K562 (cell line): Measurements from ENCODE around the gene PDGFD. TPM values are rescaled to one million over a fixed set of nuclear protein-coding genes. Genes with fewer than 3 reads are reported as not detected.

Experiments used
- ATAC-seq: fragments of 200-7000 bp; cut with Tn5 transposase; 3 replicates; pipeline ENCODE4 v1.9.1; 2020; ENCODE audit warnings: moderate library complexity
- BruUV-seq: library from RNA; stranded (reverse); fragments of 400-500 nt; replicated peaks from 2 replicates; lab custom pipeline; 2021; lab: Mats Ljungman, UMichigan
- CTCF ChIA-PET: fragments of 300-600 bp; formaldehyde crosslinking; extraction: SDS; loops from one replicate; lab custom pipeline; 2021; ENCODE audit warnings: low intra/inter-chr PET ratio; lab: Yijun Ruan, JAX
- POLR2A ChIA-PET: fragments of 300-600, 350-650 bp; sonication (Branson Sonifier 250); formaldehyde crosslinking; extraction: SDS; loops from one replicate; lab custom pipeline; 2021; ENCODE audit warnings: antibody characterized with exemption, inconsistent platforms; lab: Yijun Ruan, JAX
- DNase-seq, 4 experiments: peaks; one replicate each; pipeline versions ENCODE4 v3.0.0 to v3.0.0-alpha.2; 2011 to 2018; ENCODE audit warnings: low spot score in 3 of 4, mixed read lengths in 3 of 4; ENCODE audit errors: extremely low read depth in 1 of 4
- FAIRE-seq: peaks from 2 replicates; lab custom pipeline; 2011; peaks lifted over from hg19 to GRCh38; lab: Jason Lieb, UNC
- H2AFZ ChIP-seq: 2 replicates; pipeline ENCODE4 v1.6.0; 2011; ENCODE audit warnings: low read depth, low read length, control low read depth, inconsistent platforms
- H3K27ac ChIP-seq: fragments of 200-600 bp; 3 replicates; pipeline ENCODE4 v1.8.0; 2011; ENCODE audit warnings: low read depth, mild to moderate bottlenecking, control low read depth, inconsistent platforms, low read length, moderate library complexity, mixed read lengths; ENCODE audit errors: extremely low read depth
- H3K27me3 ChIP-seq, 2 experiments: fragments of 300-600 bp in 1 of 2; 2 replicates in 1 of 2; 3 replicates in 1 of 2; pipeline versions ENCODE4 v1.6.0 to v1.8.0; 2011; ENCODE audit warnings: inconsistent platforms in 2 of 2, low read length in 2 of 2, mild to moderate bottlenecking in 1 of 2, mixed read lengths in 1 of 2, moderate library complexity in 1 of 2; ENCODE audit not compliant: control insufficient read depth in 2 of 2, insufficient read depth in 2 of 2
- H3K36me3 ChIP-seq: fragments of 300-600 bp; 3 replicates; pipeline ENCODE4 v1.8.0; 2011; ENCODE audit warnings: mild to moderate bottlenecking, low read length, inconsistent platforms; ENCODE audit not compliant: control insufficient read depth, insufficient read depth
- H3K4me1 ChIP-seq, 2 experiments: fragments of 200-600 bp in 1 of 2; replicated peaks in 1 of 2; 2 replicates in 1 of 2; 3 replicates in 1 of 2; pipeline versions ENCODE4 v1.5.1 to v1.8.0; 2011; ENCODE audit warnings: inconsistent platforms in 2 of 2, low read length in 2 of 2, mild to moderate bottlenecking in 1 of 2, mixed read lengths in 1 of 2, moderate library complexity in 1 of 2; ENCODE audit not compliant: control insufficient read depth in 2 of 2, insufficient read depth in 2 of 2
- H3K4me2 ChIP-seq: 2 replicates; pipeline ENCODE4 v1.6.1; 2011; ENCODE audit warnings: low read length, control low read depth, inconsistent platforms, mixed read lengths; ENCODE audit not compliant: insufficient read depth
- H3K4me3 ChIP-seq: fragments of 200-600 bp; sonication (generic), shearing (Covaris generic); 2 replicates; pipeline ENCODE4 v1.5.1; 2016; ENCODE audit warnings: control low read depth, inconsistent platforms
- H3K79me2 ChIP-seq: fragments of 200-600 bp; 3 replicates; pipeline ENCODE4 v1.8.0; 2011; ENCODE audit warnings: low read length, inconsistent platforms; ENCODE audit not compliant: control insufficient read depth, insufficient read depth
- H3K9ac ChIP-seq, 2 experiments: 2 replicates each; pipeline versions ENCODE4 v1.6.0 to v1.6.1; 2011; ENCODE audit warnings: low read depth in 2 of 2, low read length in 2 of 2, control low read depth in 1 of 2, inconsistent platforms in 1 of 2, mild to moderate bottlenecking in 1 of 2, mixed read lengths in 1 of 2; ENCODE audit not compliant: insufficient read depth in 1 of 2
- H3K9me1 ChIP-seq: one replicate; pipeline ENCODE4 v1.6.0; 2011; ENCODE audit warnings: inconsistent platforms, mild to moderate bottlenecking, low read length, moderate library complexity; ENCODE audit not compliant: control insufficient read depth, insufficient read depth
- H3K9me3 ChIP-seq: replicated peaks from 2 replicates; pipeline ENCODE4 v1.5.1; 2011; ENCODE audit warnings: low read depth, low read length, inconsistent platforms; ENCODE audit not compliant: control insufficient read depth, insufficient read depth
- H4K20me1 ChIP-seq: replicated peaks from 2 replicates; pipeline ENCODE4 v1.6.1; 2011; ENCODE audit warnings: low read length, inconsistent platforms, mixed read lengths; ENCODE audit not compliant: control insufficient read depth, insufficient read depth
- ATF4 ChIP-seq: fragments of 450-650 bp; formaldehyde crosslinking; IDR thresholded peaks from 2 replicates; pipeline ENCODE4 v1.4.0; 2022; ENCODE audit warnings: mild to moderate bottlenecking, moderate library complexity
- DIDO1 ChIP-seq: fragments of 450-650 bp; IDR thresholded peaks from 2 replicates; pipeline ENCODE4 v1.6.1; 2016; ENCODE audit warnings: low read depth, missing biosample characterization, missing genetic modification characterization
- FOXM1 ChIP-seq, 2 experiments: fragments of 450-650 bp in 1 of 2; sonication (generic) in 1 of 2; formaldehyde crosslinking in 1 of 2; IDR thresholded peaks; 2 replicates each; pipeline versions ENCODE4 v1.6.1 to v1.9.0; 2017 to 2022; ENCODE audit warnings: low read depth in 2 of 2, mild to moderate bottlenecking in 2 of 2, missing genetic modification reagents in 1 of 2, moderate library complexity in 1 of 2
- NR3C1 ChIP-seq: sonication (generic); formaldehyde crosslinking; IDR thresholded peaks from 2 replicates; pipeline ENCODE4 v1.8.1; 2022; ENCODE audit warnings: missing genetic modification reagents
- THRAP3 ChIP-seq: fragments of 450-650 bp; IDR thresholded peaks from 2 replicates; pipeline ENCODE4 v1.6.1; 2016; ENCODE audit warnings: mild to moderate bottlenecking, inconsistent platforms, borderline replicate concordance
- VEZF1 ChIP-seq: fragments of 200-800 bp; sonication (Bioruptor generic); IDR thresholded peaks from 2 replicates; pipeline ENCODE4 v1.6.1; 2017; ENCODE audit warnings: missing genetic modification characterization, missing compliant biosample characterization
- ZNF165 ChIP-seq: fragments of 250-450 bp; sonication (Bioruptor Pico); IDR thresholded peaks from 2 replicates; pipeline ENCODE4 v1.4.0; 2020; ENCODE audit warnings: borderline replicate concordance
- WGBS: fragments of 100-300 bp; shearing (Covaris generic); methylation state at CpG from one replicate; pipeline ENCODE4 v1.1.6; 2016; ENCODE audit warnings: low coverage, mixed read lengths; ENCODE audit not compliant: insufficient coverage; ENCODE audit errors: missing lambda C conversion rate; 5-methylcytosine and 5-hydroxymethylcytosine counted together
- in situ Hi-C: fragments of 300-500 bp; cut with MboI; formaldehyde crosslinking; loops from 4 replicates; pipeline ENCODE4 v1.15.0; 2018; ENCODE audit warnings: inconsistent platforms, mixed read lengths
- intact Hi-C: fragments of 100-400 bp; cut with micrococcal nuclease; formaldehyde crosslinking; loops from 2 replicates; pipeline ENCODE4 v1.14.2; 2022
- polyA plus RNA-seq, 8 experiments: library from polyadenylated mRNA; depleted of rRNA in 4 of 8; stranded (reverse) in 5 of 8; unstranded in 3 of 8; fragments of >200 nt; fragmentation: Nextera tagmentation in 2 of 8; fragmentation: Illumina TruSeq in 1 of 8; extraction: Ambion mirVana in 2 of 8; extraction: Trizol in 1 of 8; gene quantifications; 2 replicates each; pipeline versions ENCODE4 v1.2.1 to v1.2.3, GENCODE V29; 2011 to 2014; ENCODE audit warnings: inconsistent platforms in 1 of 8, missing spikeins in 1 of 8
- total RNA-seq, 7 experiments: library from RNA; depleted of rRNA in 6 of 7; stranded (reverse); fragments of >200 nt in 6 of 7; fragmentation: Illumina TruSeq in 2 of 7; extraction: Trizol in 2 of 7; gene quantifications; 2 replicates each; pipeline versions ENCODE4 v1.2.1 to v1.2.3, GENCODE V29; 2011 to 2021; ENCODE audit warnings: low replicate concordance in 1 of 7
- TF ChIP-seq, protein P1 (sequence below): sonication (generic); formaldehyde crosslinking; IDR thresholded peaks from 2 replicates; pipeline ENCODE4 v1.8.0; 2022; ENCODE audit warnings: mild to moderate bottlenecking, missing genetic modification reagents
- TF ChIP-seq, protein P2 (sequence below): IDR thresholded peaks from 2 replicates; pipeline ENCODE4 v1.6.1; 2011; ENCODE audit not compliant: insufficient read length; ENCODE audit errors: extremely low read depth
- TF ChIP-seq, protein P3 (sequence below): sonication (generic); formaldehyde crosslinking; IDR thresholded peaks from 2 replicates; pipeline ENCODE4 v1.8.1; 2023; ENCODE audit warnings: mild to moderate bottlenecking, missing genetic modification reagents

Gene PDGFD
- total and polyA plus RNA-seq, 9 of the 15 experiments (the other 6 are each of a cell fraction or from before 2014, with no cell fraction given) = 0.11 TPM; not detected in 8

GRCh38 chr11:104000798-104001197 lies 163.1 kb downstream of the PDGFD start:
- in situ Hi-C loops = no loop called here
- Histone ChIP-seq H3K9ac (no peak overlapping the region), H3K27ac (no peak overlapping the region), H3K36me3 (no peaks in the 10 kb centered on the region), H4K20me1 (no peaks in the 10 kb centered on the region), H3K4me3 (no peak overlapping the region), H3K4me2 (no peak overlapping the region), H3K9me1 (no peaks in the 10 kb centered on the region), H3K4me1 (no peaks in the 10 kb centered on the region), H3K79me2 (no peaks in the 10 kb centered on the region), H3K9me3 (peaks cover 3% of the 10 kb centered on the region; the same call in 1 of the 2 replicates), H3K27me3 (no peaks in the 10 kb centered on the region), H2AFZ (no peak overlapping the region)
- ChIA-PET CTCF (no interaction called here), POLR2A (no interaction called here)
- intact Hi-C loops = no loop called here
- no TSS peak for BruUV-seq
- DNase-seq (no peak), FAIRE-seq (no peak), ATAC-seq (no peak)
- WGBS = 0% methylated on average over 5 of the region's 5 CpGs
- TF ChIP-seq ZNF165 (CRISPR knock-in tag) = no peak
- no peak for TF ChIP-seq FOXM1 (IDR thresholded peaks at IDR 0.05; ENCODE audit: low read depth)
- TF ChIP-seq FOXM1 (CRISPR knock-in tag; IDR thresholded peaks at IDR 0.05; ENCODE audit: low read depth) = no peak
- TF ChIP-seq, protein P1, sequence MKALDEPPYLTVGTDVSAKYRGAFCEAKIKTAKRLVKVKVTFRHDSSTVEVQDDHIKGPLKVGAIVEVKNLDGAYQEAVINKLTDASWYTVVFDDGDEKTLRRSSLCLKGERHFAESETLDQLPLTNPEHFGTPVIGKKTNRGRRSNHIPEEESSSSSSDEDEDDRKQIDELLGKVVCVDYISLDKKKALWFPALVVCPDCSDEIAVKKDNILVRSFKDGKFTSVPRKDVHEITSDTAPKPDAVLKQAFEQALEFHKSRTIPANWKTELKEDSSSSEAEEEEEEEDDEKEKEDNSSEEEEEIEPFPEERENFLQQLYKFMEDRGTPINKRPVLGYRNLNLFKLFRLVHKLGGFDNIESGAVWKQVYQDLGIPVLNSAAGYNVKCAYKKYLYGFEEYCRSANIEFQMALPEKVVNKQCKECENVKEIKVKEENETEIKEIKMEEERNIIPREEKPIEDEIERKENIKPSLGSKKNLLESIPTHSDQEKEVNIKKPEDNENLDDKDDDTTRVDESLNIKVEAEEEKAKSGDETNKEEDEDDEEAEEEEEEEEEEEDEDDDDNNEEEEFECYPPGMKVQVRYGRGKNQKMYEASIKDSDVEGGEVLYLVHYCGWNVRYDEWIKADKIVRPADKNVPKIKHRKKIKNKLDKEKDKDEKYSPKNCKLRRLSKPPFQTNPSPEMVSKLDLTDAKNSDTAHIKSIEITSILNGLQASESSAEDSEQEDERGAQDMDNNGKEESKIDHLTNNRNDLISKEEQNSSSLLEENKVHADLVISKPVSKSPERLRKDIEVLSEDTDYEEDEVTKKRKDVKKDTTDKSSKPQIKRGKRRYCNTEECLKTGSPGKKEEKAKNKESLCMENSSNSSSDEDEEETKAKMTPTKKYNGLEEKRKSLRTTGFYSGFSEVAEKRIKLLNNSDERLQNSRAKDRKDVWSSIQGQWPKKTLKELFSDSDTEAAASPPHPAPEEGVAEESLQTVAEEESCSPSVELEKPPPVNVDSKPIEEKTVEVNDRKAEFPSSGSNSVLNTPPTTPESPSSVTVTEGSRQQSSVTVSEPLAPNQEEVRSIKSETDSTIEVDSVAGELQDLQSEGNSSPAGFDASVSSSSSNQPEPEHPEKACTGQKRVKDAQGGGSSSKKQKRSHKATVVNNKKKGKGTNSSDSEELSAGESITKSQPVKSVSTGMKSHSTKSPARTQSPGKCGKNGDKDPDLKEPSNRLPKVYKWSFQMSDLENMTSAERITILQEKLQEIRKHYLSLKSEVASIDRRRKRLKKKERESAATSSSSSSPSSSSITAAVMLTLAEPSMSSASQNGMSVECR (CRISPR knock-in tag) = no peak
- no peak for TF ChIP-seq ATF4 (CRISPR knock-in tag)
- no peak for TF ChIP-seq THRAP3
- no peak for TF ChIP-seq VEZF1
- TF ChIP-seq, protein P2, sequence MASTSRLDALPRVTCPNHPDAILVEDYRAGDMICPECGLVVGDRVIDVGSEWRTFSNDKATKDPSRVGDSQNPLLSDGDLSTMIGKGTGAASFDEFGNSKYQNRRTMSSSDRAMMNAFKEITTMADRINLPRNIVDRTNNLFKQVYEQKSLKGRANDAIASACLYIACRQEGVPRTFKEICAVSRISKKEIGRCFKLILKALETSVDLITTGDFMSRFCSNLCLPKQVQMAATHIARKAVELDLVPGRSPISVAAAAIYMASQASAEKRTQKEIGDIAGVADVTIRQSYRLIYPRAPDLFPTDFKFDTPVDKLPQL = no peak
- no peak for TF ChIP-seq DIDO1 (tag)
- TF ChIP-seq NR3C1 (CRISPR knock-in tag) = no peak
- TF ChIP-seq, protein P3, sequence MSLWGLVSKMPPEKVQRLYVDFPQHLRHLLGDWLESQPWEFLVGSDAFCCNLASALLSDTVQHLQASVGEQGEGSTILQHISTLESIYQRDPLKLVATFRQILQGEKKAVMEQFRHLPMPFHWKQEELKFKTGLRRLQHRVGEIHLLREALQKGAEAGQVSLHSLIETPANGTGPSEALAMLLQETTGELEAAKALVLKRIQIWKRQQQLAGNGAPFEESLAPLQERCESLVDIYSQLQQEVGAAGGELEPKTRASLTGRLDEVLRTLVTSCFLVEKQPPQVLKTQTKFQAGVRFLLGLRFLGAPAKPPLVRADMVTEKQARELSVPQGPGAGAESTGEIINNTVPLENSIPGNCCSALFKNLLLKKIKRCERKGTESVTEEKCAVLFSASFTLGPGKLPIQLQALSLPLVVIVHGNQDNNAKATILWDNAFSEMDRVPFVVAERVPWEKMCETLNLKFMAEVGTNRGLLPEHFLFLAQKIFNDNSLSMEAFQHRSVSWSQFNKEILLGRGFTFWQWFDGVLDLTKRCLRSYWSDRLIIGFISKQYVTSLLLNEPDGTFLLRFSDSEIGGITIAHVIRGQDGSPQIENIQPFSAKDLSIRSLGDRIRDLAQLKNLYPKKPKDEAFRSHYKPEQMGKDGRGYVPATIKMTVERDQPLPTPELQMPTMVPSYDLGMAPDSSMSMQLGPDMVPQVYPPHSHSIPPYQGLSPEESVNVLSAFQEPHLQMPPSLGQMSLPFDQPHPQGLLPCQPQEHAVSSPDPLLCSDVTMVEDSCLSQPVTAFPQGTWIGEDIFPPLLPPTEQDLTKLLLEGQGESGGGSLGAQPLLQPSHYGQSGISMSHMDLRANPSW = no peak
